PC-3 (cell line): Measurements from ENCODE around the gene ZBTB7B. TPM values are rescaled to one million over a fixed set of nuclear protein-coding genes. Genes with fewer than 3 reads are reported as not detected.
"Not testable (repeated sequence)": the region's sequence is repeated elsewhere in the genome, so short reads cannot be mapped to it uniquely, and the experiment has no call there.

Source experiments
- ATAC-seq: fragments of 200-7000 bp; cut with Tn5 transposase; 2 replicates; pipeline ENCODE4 v1.9.1; 2020; ENCODE audit warnings: mild to moderate bottlenecking, moderate library complexity
- BruUV-seq: library from RNA; stranded (reverse); fragments of 400-500 nt; replicated peaks from 2 replicates; lab custom pipeline; 2021; lab: Mats Ljungman, UMichigan
- CTCF ChIA-PET: fragments of 300-600 bp; sonication (Branson Sonifier 250); formaldehyde crosslinking; loops from one replicate; lab custom pipeline; 2022; ENCODE audit warnings: antibody characterized with exemption; lab: Charles Lee
- POLR2A ChIA-PET: fragments of 300-600 bp; sonication (Branson Sonifier 250); formaldehyde crosslinking; loops from one replicate; lab custom pipeline; 2022; ENCODE audit warnings: antibody characterized with exemption; ENCODE audit not compliant: unreplicated experiment; lab: Charles Lee
- DNase-seq: peaks from one replicate; pipeline ENCODE4 v3.0.0-alpha.2; 2015
- H2AFZ ChIP-seq: fragments of 300-600 bp; sonication (generic); 2 replicates; pipeline ENCODE4 v1.6.0; 2016; ENCODE audit warnings: antibody characterized with exemption, low read length
- H3F3A ChIP-seq: fragments of 300-600 bp; sonication (generic); one replicate; pipeline ENCODE4 v1.6.0; 2017; ENCODE audit warnings: antibody characterized with exemption, low read length, control low read depth, mild to moderate bottlenecking; ENCODE audit not compliant: unreplicated experiment
- H3K27ac ChIP-seq: fragments of 300-600 bp; sonication (generic); 2 replicates; pipeline ENCODE4 v1.5.1; 2016; ENCODE audit warnings: mild to moderate bottlenecking, low read length
- H3K27me3 ChIP-seq: fragments of 300-600 bp; sonication (generic); 2 replicates; pipeline ENCODE4 v1.6.1; 2016; ENCODE audit warnings: low read length, mixed read lengths
- H3K36me3 ChIP-seq: fragments of 300-600 bp; sonication (generic); 2 replicates; pipeline ENCODE4 v1.6.1; 2016; ENCODE audit warnings: low read depth, mixed run types, low read length, mixed read lengths
- H3K4me1 ChIP-seq: fragments of 300-600 bp; sonication (generic); 2 replicates; pipeline ENCODE4 v1.5.1; 2016; ENCODE audit warnings: low read length; ENCODE audit not compliant: insufficient read depth
- H3K4me2 ChIP-seq: fragments of 300-600 bp; sonication (generic); 2 replicates; pipeline ENCODE4 v1.6.0; 2016; ENCODE audit warnings: low read length
- H3K4me3 ChIP-seq: fragments of 300-600 bp; sonication (generic); 2 replicates; pipeline ENCODE4 v1.5.1; 2016; ENCODE audit warnings: mild to moderate bottlenecking, low read length, mixed read lengths
- H3K79me2 ChIP-seq: fragments of 300-600 bp; sonication (generic); 2 replicates; pipeline ENCODE4 v1.6.1; 2017; ENCODE audit warnings: low read length, mixed read lengths
- H3K9ac ChIP-seq: fragments of 300-600 bp; sonication (generic); 2 replicates; pipeline ENCODE4 v1.6.0; 2016; ENCODE audit warnings: mild to moderate bottlenecking, low read length
- H3K9me2 ChIP-seq: fragments of 300-600 bp; sonication (generic); replicated peaks from 2 replicates; pipeline ENCODE4 v1.6.1; 2016; ENCODE audit warnings: mixed run types, low read length, mixed read lengths
- H3K9me3 ChIP-seq: fragments of 300-600 bp; sonication (generic); 2 replicates; pipeline ENCODE4 v1.6.1; 2016; ENCODE audit warnings: low read length, mixed read lengths
- H4K20me1 ChIP-seq: fragments of 300-600 bp; sonication (generic); 2 replicates; pipeline ENCODE4 v1.6.1; 2016; ENCODE audit warnings: low read length, mixed read lengths
- EZH2 ChIP-seq: fragments of 300-600 bp; sonication (generic); IDR thresholded peaks from one replicate; pipeline ENCODE4 v1.6.1; 2017; ENCODE audit warnings: antibody characterized with exemption, mild to moderate bottlenecking, low read length; ENCODE audit not compliant: unreplicated experiment
- EZH2phosphoT487 ChIP-seq: fragments of 300-600 bp; sonication (generic); IDR thresholded peaks from 2 replicates; pipeline ENCODE4 v1.6.1; 2018; ENCODE audit warnings: mild to moderate bottlenecking, antibody characterized with exemption, low read length, borderline replicate concordance
- intact Hi-C: fragments of 100-400 bp; cut with micrococcal nuclease; formaldehyde crosslinking; loops from 2 replicates; pipeline ENCODE4 v1.9.0; 2023
- total RNA-seq: library from RNA; depleted of rRNA; stranded (reverse); fragments of >200 nt; gene quantifications from 2 replicates; pipeline ENCODE4 v1.2.3, GENCODE V29; 2014
- TF ChIP-seq, protein P1 (sequence below): fragments of 300-600 bp; sonication (generic); conservative IDR thresholded peaks from 2 replicates; pipeline ENCODE4 v1.5.1; 2017; ENCODE audit warnings: antibody characterized with exemption, low read depth, mild to moderate bottlenecking, low read length

Gene ZBTB7B
- total RNA-seq, 1 experiment from 2014 or later = 39.7 TPM

DNA sequence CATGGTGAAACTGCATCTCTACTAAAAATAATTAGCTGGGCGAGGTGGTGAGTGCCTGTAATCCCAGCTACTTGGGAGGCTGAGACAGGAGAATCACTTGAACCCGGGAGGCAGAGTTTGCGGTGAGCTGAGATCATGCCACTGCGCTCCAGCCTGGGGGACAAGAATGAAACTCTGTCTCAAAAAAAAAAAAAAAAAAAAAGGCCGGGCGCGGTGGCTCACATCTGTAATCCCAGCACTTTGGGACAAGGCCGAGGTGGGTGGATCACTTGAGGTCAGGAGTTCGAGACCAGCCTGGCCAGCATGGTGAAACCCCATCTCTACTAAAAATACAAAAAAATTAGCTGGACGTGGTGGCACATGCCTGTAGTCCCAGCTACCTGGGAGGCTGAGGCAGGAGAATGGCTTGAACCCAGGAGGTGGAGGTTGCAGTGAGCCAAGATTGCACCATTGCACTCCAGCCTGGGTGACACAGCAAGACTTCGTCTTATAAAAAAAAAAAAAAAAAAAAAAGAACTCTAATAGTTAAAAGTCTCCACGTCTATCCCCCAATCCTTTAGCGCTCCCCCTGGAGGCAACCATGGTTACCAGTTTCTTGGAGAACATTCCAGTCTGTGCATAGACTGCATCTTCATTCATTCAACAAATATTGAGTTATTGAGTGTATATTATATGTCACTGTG lies 7.2 kb upstream of the ZBTB7B start:
- H3K4me2 ChIP-seq, H3K27me3 ChIP-seq, H3K27ac ChIP-seq, H3K9me2 ChIP-seq, H4K20me1 ChIP-seq, H3K36me3 ChIP-seq, H3K79me2 ChIP-seq, intact Hi-C loops, H3K9me3 ChIP-seq, H3F3A ChIP-seq, POLR2A ChIA-PET, BruUV-seq, H3K9ac ChIP-seq, H3K4me3 ChIP-seq, H2AFZ ChIP-seq, CTCF ChIA-PET: not testable (repeated sequence)
- TF ChIP-seq, protein P1, sequence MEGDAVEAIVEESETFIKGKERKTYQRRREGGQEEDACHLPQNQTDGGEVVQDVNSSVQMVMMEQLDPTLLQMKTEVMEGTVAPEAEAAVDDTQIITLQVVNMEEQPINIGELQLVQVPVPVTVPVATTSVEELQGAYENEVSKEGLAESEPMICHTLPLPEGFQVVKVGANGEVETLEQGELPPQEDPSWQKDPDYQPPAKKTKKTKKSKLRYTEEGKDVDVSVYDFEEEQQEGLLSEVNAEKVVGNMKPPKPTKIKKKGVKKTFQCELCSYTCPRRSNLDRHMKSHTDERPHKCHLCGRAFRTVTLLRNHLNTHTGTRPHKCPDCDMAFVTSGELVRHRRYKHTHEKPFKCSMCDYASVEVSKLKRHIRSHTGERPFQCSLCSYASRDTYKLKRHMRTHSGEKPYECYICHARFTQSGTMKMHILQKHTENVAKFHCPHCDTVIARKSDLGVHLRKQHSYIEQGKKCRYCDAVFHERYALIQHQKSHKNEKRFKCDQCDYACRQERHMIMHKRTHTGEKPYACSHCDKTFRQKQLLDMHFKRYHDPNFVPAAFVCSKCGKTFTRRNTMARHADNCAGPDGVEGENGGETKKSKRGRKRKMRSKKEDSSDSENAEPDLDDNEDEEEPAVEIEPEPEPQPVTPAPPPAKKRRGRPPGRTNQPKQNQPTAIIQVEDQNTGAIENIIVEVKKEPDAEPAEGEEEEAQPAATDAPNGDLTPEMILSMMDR = peak; percentile 59
- ATAC-seq = peak; percentile 31
- H3K4me1 ChIP-seq = peaks cover 15% of the 10 kb centered on the region
- peak; percentile 85 for DNase-seq

DNA sequence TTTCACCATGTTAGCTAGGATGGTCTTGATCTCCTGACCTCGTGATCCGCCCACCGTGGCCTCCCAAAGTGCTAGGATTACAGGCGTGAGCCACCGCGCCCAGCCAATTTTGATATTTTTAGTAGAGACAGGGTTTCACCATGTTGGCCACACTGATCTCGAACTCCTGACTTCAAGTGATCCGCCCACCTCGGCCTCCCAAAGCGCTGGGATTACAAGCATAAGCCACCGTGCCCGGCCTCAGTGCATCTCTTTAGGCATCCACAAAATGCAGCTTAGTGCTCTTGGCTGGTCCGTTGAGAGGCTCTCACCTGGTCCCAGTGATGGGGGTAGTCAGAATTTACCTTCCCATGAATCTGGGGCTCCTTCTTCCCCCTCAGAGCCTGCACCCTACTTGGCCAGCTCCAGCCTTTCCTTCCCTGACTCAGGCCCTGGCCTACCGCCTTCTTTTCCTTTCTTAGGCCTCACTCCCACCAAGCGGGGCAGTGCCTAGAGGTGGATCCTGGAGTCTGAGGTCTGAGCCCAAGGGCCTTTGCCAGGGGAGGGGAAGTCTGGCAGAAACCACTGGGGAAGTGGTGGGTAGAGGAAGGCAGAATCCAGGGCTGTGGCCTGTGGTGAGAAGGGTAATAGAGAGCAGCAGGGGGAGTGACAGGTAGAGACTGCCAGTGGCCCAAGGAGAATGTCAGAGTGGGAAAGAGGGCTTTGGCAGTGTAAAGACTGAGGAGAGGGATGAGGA lies 5.5 kb upstream of the ZBTB7B start:
- H3K4me1 ChIP-seq = peaks cover 20% of the 10 kb centered on the region
- H3K36me3 ChIP-seq = no peaks in the 10 kb centered on the region
- intact Hi-C loops = loop anchor here (1.0 kb wide), 1 partner anchor 14 kb away; the partner anchor contains the start of gene FLAD1
- H3K4me3 ChIP-seq = no peak overlapping the region
- TF ChIP-seq, protein P1 = no peak
- TF ChIP-seq EZH2phosphoT487 (no peak), EZH2 (no peak)
- no peaks in the 10 kb centered on the region for H4K20me1 ChIP-seq
- H3K9ac ChIP-seq = no peak overlapping the region
- no peaks in the 10 kb centered on the region for H3K27me3 ChIP-seq
- H3K9me2 ChIP-seq = no peaks in the 10 kb centered on the region
- CTCF ChIA-PET = no interaction called here
- H3K27ac ChIP-seq = no peak overlapping the region
- no peak overlapping the region for H2AFZ ChIP-seq
- H3F3A ChIP-seq = no peaks in the 10 kb centered on the region
- no TSS peak for BruUV-seq
- POLR2A ChIA-PET = no interaction called here
- ATAC-seq (no peak), DNase-seq (no peak)
- no peaks in the 10 kb centered on the region for H3K9me3 ChIP-seq
- no peak overlapping the region for H3K4me2 ChIP-seq
- H3K79me2 ChIP-seq = no peaks in the 10 kb centered on the region
